ENCODE measurements around the gene CDK5RAP1. TPM values are rescaled to one million over a fixed set of nuclear protein-coding genes. Genes with fewer than 3 reads are reported as not detected.

Gene CDK5RAP1
- total RNA-seq, 1 experiment from 2014 or later, result 56.3 TPM

- ChIA-PET CTCF (interaction anchor here (0.6 to 1.2 kb wide), 3 partner anchors 10 to 1289 kb away, joined by 3 to 4 read pairs (median 4); partner anchors contain the start of gene CDK5RAP1), POLR2A (no interaction called here)
- Mint-ChIP-seq H3K4me1 (no peaks in the 10 kb centered on the region), H3K36me3 (peaks cover 8% of the 10 kb centered on the region), H3K27ac (peak overlapping the region; percentile 15; the same call in 1 of the 2 replicates), H3K4me3 (no peak overlapping the region), H3K27me3 (ENCODE audit: low read depth) (no peaks in the 10 kb centered on the region), H3K9me3 (0 out of 2 replicates have a peak, but pooled peaks cover 7% of the 10 kb centered on the region)
- ATAC-seq (no peak), DNase-seq (ENCODE audit: low spot score) (no peak)
- TF ChIP-seq, protein P1, sequence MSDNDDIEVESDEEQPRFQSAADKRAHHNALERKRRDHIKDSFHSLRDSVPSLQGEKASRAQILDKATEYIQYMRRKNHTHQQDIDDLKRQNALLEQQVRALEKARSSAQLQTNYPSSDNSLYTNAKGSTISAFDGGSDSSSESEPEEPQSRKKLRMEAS (CRISPR knock-in tag; IDR thresholded peaks at IDR 0.05), result no peak
- TF ChIP-seq ZNF232 (CRISPR knock-in tag; IDR thresholded peaks at IDR 0.05) (no peak), ZNF263 (CRISPR knock-in tag; IDR thresholded peaks at IDR 0.05; ENCODE audit: low read depth) (no peak)
These were observed 10.6 kb upstream of the CDK5RAP1 start for GRCh38 chr20:33411711-33412483.

GRCh38 chr20:33411242-33411641, 9.9 kb upstream of the CDK5RAP1 start:
- DNase-seq (ENCODE audit: low spot score), result no peak
- ChIA-PET CTCF (interaction anchor here (0.6 to 1.2 kb wide), 3 partner anchors 10 to 1289 kb away, joined by 3 to 4 read pairs (median 4); partner anchors contain the start of gene CDK5RAP1), POLR2A (no interaction called here)
- no peaks in the 10 kb centered on the region for H3K27me3 Mint-ChIP-seq (ENCODE audit: low read depth)
- 0 out of 2 replicates have a peak, but pooled peaks cover 7% of the 10 kb centered on the region for H3K9me3 Mint-ChIP-seq
- peak overlapping the region; percentile 15; the same call in 1 of the 2 replicates for H3K27ac Mint-ChIP-seq
- H3K36me3 Mint-ChIP-seq, result peaks cover 8% of the 10 kb centered on the region
- ATAC-seq, result no peak
- no peak overlapping the region for H3K4me3 Mint-ChIP-seq
- H3K4me1 Mint-ChIP-seq, result no peaks in the 10 kb centered on the region
- TF ChIP-seq NR1H2 (CRISPR knock-in tag; IDR thresholded peaks at IDR 0.05), result no peak
- TF ChIP-seq SP1 (CRISPR knock-in tag; conservative IDR thresholded peaks at IDR 0.05), result no peak

DNA sequence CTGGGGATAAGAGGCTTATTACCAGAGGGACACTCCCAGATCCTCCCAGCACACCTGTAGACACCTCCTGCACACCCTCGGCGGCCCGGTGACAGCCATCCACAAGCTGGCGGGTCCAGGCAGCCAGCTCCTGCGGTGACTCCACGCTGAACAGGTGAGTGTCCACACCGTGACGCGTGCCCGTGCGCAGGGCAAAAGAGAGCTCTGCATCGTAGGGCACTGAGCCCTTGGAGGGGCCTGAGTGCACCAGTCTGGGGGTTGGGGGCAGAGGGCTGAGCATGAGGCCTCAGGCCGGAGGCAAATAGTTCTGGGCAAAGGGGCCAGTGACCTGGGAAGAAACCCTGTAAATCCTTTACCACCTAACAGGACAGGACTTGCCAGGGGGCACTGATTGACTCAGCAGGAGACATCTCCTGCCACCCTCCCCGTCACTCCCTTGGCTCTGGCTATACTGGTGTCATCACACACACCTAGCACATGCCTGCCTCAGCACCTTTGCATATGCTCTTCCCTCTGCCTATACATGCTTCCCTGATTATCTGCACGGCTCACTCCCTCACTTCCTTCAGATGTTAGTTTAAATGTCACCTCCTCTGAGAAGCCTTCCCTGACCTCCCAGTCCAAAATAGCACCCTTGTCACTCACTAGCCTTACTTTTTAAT, 8.9 kb upstream of the CDK5RAP1 start:
- POLR2A ChIA-PET, result no interaction called here
- CTCF ChIA-PET, result interaction anchor here (1.2 kb wide), 1 partner anchor 9 kb away, joined by 3 read pairs; the partner anchor contains the start of gene CDK5RAP1
- no peaks in the 10 kb centered on the region for H3K27me3 Mint-ChIP-seq (ENCODE audit: low read depth)
- H3K9me3 Mint-ChIP-seq, result 0 out of 2 replicates have a peak, but pooled peaks cover 7% of the 10 kb centered on the region
- DNase-seq (ENCODE audit: low spot score), result no peak
- H3K36me3 Mint-ChIP-seq, result peaks cover 8% of the 10 kb centered on the region
- TF ChIP-seq SMAD4 (CRISPR knock-in tag; IDR thresholded peaks at IDR 0.05), result no peak
- no peak for ATAC-seq
- H3K27ac Mint-ChIP-seq, result no peak overlapping the region
- H3K4me3 Mint-ChIP-seq, result no peak overlapping the region
- H3K4me1 Mint-ChIP-seq, result no peaks in the 10 kb centered on the region

DNA sequence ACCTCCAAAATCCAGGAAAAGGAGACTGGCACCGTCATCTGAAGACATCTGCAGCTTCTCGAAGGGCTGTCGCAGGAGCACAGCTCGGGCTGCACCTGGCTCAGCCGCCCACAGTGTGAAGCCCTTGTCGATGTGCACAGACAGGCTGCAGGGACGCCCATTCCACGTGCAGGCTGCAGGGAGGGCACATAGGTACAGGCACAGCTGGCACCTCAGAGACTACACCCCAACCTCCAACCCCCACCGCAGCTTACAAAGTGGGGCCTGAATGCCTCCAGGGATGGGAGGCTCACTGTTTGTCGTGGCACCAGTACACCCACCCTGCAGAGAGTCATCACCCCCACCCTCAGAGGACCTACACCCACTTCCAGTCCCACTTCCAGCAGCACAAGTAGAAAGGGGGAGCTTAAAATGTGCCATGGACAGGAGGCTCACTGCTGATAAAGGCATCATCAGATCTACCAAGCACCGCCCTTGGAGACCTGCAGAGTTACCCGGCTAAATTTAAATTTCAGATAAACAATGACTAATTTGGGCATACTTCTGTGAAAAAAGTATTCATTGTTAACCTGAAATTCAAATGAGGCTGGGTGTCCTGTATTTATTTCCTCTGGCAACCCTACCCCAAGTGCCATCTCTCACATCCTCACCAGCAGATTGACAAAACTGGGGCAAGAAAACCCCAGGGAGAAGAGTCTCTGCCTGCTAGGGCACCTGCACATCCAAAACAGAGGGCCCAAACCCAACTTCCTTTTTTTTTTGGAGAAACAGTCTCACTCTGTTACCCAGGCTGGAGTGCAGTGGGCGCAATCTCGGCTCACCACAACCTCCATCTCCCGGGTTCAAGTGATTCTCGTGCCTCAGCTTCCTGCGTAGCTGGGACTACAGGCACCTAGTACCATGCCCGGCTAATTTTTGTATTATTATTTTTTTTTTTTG, 7.7 kb upstream of the CDK5RAP1 start:
- H3K9me3 Mint-ChIP-seq, result 0 out of 2 replicates have a peak, but pooled peaks cover 7% of the 10 kb centered on the region
- H3K4me1 Mint-ChIP-seq, result no peaks in the 10 kb centered on the region
- H3K27ac Mint-ChIP-seq, result no peak overlapping the region
- peaks cover 8% of the 10 kb centered on the region for H3K36me3 Mint-ChIP-seq
- H3K4me3 Mint-ChIP-seq, result no peak overlapping the region
- H3K27me3 Mint-ChIP-seq (ENCODE audit: low read depth), result no peaks in the 10 kb centered on the region
- ATAC-seq, result no peak
- no peak for DNase-seq (ENCODE audit: low spot score)
- POLR2A ChIA-PET, result no interaction called here
- CTCF ChIA-PET, result no interaction called here
- no peak for TF ChIP-seq RORB (CRISPR knock-in tag; IDR thresholded peaks at IDR 0.05)
- TF ChIP-seq ESRRA (CRISPR knock-in tag; IDR thresholded peaks at IDR 0.05; ENCODE audit: borderline replicate concordance), result no peak
- TF ChIP-seq, protein P2, sequence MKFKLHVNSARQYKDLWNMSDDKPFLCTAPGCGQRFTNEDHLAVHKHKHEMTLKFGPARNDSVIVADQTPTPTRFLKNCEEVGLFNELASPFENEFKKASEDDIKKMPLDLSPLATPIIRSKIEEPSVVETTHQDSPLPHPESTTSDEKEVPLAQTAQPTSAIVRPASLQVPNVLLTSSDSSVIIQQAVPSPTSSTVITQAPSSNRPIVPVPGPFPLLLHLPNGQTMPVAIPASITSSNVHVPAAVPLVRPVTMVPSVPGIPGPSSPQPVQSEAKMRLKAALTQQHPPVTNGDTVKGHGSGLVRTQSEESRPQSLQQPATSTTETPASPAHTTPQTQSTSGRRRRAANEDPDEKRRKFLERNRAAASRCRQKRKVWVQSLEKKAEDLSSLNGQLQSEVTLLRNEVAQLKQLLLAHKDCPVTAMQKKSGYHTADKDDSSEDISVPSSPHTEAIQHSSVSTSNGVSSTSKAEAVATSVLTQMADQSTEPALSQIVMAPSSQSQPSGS (CRISPR knock-in tag; IDR thresholded peaks at IDR 0.05; ENCODE audit: borderline replicate concordance, low read depth), result no peak
- TF ChIP-seq ZNF416 (CRISPR knock-in tag; IDR thresholded peaks at IDR 0.05), result no peak
- no peak for TF ChIP-seq FOXP1 (CRISPR knock-in tag; IDR thresholded peaks at IDR 0.05; ENCODE audit: borderline replicate concordance)
- no peak for TF ChIP-seq ZNF121 (CRISPR knock-in tag; IDR thresholded peaks at IDR 0.05)
- TF ChIP-seq E2F1 (CRISPR knock-in tag; IDR thresholded peaks at IDR 0.05), result no peak
- no peak for TF ChIP-seq SOX15 (CRISPR knock-in tag; IDR thresholded peaks at IDR 0.05)
- no peak for TF ChIP-seq ZNF263 (CRISPR knock-in tag; IDR thresholded peaks at IDR 0.05; ENCODE audit: low read depth)
- TF ChIP-seq, protein P3, sequence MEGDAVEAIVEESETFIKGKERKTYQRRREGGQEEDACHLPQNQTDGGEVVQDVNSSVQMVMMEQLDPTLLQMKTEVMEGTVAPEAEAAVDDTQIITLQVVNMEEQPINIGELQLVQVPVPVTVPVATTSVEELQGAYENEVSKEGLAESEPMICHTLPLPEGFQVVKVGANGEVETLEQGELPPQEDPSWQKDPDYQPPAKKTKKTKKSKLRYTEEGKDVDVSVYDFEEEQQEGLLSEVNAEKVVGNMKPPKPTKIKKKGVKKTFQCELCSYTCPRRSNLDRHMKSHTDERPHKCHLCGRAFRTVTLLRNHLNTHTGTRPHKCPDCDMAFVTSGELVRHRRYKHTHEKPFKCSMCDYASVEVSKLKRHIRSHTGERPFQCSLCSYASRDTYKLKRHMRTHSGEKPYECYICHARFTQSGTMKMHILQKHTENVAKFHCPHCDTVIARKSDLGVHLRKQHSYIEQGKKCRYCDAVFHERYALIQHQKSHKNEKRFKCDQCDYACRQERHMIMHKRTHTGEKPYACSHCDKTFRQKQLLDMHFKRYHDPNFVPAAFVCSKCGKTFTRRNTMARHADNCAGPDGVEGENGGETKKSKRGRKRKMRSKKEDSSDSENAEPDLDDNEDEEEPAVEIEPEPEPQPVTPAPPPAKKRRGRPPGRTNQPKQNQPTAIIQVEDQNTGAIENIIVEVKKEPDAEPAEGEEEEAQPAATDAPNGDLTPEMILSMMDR (IDR thresholded peaks at IDR 0.05), result no peak
- TF ChIP-seq, protein P4, sequence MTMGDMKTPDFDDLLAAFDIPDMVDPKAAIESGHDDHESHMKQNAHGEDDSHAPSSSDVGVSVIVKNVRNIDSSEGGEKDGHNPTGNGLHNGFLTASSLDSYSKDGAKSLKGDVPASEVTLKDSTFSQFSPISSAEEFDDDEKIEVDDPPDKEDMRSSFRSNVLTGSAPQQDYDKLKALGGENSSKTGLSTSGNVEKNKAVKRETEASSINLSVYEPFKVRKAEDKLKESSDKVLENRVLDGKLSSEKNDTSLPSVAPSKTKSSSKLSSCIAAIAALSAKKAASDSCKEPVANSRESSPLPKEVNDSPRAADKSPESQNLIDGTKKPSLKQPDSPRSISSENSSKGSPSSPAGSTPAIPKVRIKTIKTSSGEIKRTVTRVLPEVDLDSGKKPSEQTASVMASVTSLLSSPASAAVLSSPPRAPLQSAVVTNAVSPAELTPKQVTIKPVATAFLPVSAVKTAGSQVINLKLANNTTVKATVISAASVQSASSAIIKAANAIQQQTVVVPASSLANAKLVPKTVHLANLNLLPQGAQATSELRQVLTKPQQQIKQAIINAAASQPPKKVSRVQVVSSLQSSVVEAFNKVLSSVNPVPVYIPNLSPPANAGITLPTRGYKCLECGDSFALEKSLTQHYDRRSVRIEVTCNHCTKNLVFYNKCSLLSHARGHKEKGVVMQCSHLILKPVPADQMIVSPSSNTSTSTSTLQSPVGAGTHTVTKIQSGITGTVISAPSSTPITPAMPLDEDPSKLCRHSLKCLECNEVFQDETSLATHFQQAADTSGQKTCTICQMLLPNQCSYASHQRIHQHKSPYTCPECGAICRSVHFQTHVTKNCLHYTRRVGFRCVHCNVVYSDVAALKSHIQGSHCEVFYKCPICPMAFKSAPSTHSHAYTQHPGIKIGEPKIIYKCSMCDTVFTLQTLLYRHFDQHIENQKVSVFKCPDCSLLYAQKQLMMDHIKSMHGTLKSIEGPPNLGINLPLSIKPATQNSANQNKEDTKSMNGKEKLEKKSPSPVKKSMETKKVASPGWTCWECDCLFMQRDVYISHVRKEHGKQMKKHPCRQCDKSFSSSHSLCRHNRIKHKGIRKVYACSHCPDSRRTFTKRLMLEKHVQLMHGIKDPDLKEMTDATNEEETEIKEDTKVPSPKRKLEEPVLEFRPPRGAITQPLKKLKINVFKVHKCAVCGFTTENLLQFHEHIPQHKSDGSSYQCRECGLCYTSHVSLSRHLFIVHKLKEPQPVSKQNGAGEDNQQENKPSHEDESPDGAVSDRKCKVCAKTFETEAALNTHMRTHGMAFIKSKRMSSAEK (CRISPR knock-in tag; IDR thresholded peaks at IDR 0.05; ENCODE audit: borderline replicate concordance), result no peak

Measured in WTC11 (cell line).